Measurements from ENCODE around the gene ORC3. TPM values are rescaled to one million over a fixed set of nuclear protein-coding genes. Genes with fewer than 3 reads are reported as not detected.

ORC3 gene
- total RNA-seq (17.9 and 20.1 TPM in 2 replicates), polyA plus RNA-seq (8.0 and 9.2 TPM in 2 replicates), polyA minus RNA-seq (9.1 and 10.8 TPM in 2 replicates), Bru-seq, nascent RNA (percentile 66 among the genes with signal in this experiment), BruChase-seq, experiment 1, labeled RNA remaining after a 6-hour chase (percentile 54 among the genes with signal in this experiment), BruChase-seq, experiment 2, labeled RNA remaining after a 2-hour chase (percentile 61 among the genes with signal in this experiment)
- polyA plus RNA-seq (2011; cell fraction: cytosol; rRNA removed), result 16.0 and 17.5 TPM in 2 replicates
- 24.3 and 34.5 TPM in 2 replicates for polyA plus RNA-seq (2011; cell fraction: nucleus; rRNA removed)
- 13.5 and 20.2 TPM in 2 replicates for polyA plus RNA-seq (2012)
- polyA minus RNA-seq (2011; cell fraction: cytosol; rRNA and poly(A)+ RNA removed), result 11.3 TPM
- polyA minus RNA-seq (2011; cell fraction: nucleus; rRNA and poly(A)+ RNA removed), result 17.0 and 33.2 TPM in 2 replicates
- long read RNA-seq, transcript ORC3-201 (20 exons, 2,501 nt), result minor isoform, 20 of 185 reads
- long read RNA-seq, transcript ORC3-202 (20 exons, 2,512 nt), result major isoform, 31 of 185 reads
- long read RNA-seq, partial matches to known transcripts, result 96 of 185 reads
- long read RNA-seq, other reads (novel, unspliced or antisense), result 34 of 185 reads

DNA sequence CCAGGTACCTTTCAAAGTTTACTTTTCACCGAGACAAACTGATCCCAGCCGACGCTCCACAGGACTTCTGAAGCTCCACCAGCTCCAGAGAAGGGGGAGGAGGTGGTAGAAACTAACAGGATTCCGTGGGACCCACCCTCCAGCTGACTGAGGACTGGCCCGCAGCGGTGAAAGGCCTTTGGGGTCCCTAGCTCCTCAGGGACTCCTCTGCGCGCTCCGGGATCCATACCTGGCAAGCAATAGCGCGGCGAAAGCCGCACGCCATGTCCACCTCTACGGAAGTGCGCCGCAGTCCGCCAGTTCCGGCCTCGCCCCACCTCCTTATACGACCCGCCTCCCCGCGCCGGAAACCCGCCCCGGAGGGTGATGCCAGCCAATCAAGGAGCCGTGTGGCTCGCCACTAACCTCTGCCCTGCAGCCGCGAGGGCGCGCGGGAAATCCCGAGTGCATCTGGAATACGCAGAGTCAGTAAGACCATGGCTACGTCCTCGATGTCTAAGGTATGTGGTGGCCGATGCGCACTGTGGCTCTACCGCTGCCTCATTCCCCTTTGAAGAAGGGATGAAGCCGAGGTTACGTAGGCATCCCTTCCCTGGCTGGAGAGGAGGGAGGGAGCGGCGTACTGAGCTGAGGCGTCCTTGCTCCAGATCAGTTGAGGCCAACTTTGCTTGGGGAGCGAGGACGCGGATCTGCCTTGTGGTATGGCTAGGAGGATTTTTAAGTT is at the start of gene ORC3, which contains the start of gene RARS2:
TSS of gene ORC3 (plus strand) at position 443 of the 724 bp plus-strand sequence. CDS start at position 477, 34 bp downstream.
TSS of gene RARS2 (minus strand) at position 295 of the 724 bp plus-strand sequence. CDS start at position 265, 30 bp downstream.
- intact Hi-C loops (cut with micrococcal nuclease), result loop anchor here (1.0 to 10.0 kb wide), 3 partner anchors 111 to 435 kb away; partner anchors contain the start of gene ZNF292
- dilution Hi-C loops (cut with MboI; ENCODE audit: extremely low pct_ligation_motif_present, low sequenced_read_pairs), result no loop called here
- TF ChIP-seq POLR2A (IDR thresholded peaks at IDR 0.05; ENCODE audit: low read depth, low read length), result peak; percentile 78
- TF ChIP-seq EZH2 (IDR thresholded peaks at IDR 0.05; ENCODE audit: borderline replicate concordance, low read depth, low read length, severe bottlenecking), result no peak
- TF ChIP-seq, protein P1, sequence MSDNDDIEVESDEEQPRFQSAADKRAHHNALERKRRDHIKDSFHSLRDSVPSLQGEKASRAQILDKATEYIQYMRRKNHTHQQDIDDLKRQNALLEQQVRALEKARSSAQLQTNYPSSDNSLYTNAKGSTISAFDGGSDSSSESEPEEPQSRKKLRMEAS (IDR thresholded peaks at IDR 0.05; ENCODE audit: insufficient read depth, insufficient read length), result no peak
- no peak for TF ChIP-seq JUN (IDR thresholded peaks at IDR 0.05; ENCODE audit: borderline replicate concordance, insufficient read depth, insufficient read length, low read depth)
- no peak for TF ChIP-seq FOS (IDR thresholded peaks at IDR 0.05; ENCODE audit: borderline replicate concordance, insufficient read depth, low read length)
- TF ChIP-seq POLR2AphosphoS5 (IDR thresholded peaks at IDR 0.05; ENCODE audit: insufficient read depth, low read depth, low read length), result peak; percentile 80
- TF ChIP-seq MYC (IDR thresholded peaks at IDR 0.05; ENCODE audit: low read depth, low read length), result no peak
- CTCF ChIA-PET, result interaction anchor here (1.0 to 2.1 kb wide), 2 partner anchors 110 to 197 kb away, joined by 3 to 7 read pairs; no protein-coding TSS in a partner anchor
- peak within 1 kb of the TSS; percentile 82 to 96 (median 94) for H3K4me3 ChIP-seq (replicated peaks in 1 of 3; ENCODE audit: insufficient read depth in 1 of 3, low read depth in 1 of 3, low read length in 3 of 3)
- H3K4me1 ChIP-seq (ENCODE audit: control insufficient read depth, extremely low read depth, insufficient read depth, low read length), result peaks cover 16% of the 10 kb centered on the region
- no peaks in the 10 kb centered on the region for H3K27me3 ChIP-seq (ENCODE audit: control insufficient read depth in 2 of 2, insufficient read depth in 2 of 2, low read length in 2 of 2)
- no peaks in the 10 kb centered on the region for H3K9me1 ChIP-seq (replicated peaks; ENCODE audit: control insufficient read depth, extremely low read depth, insufficient read depth, low read length)
- DNase-seq (ENCODE audit: low read depth, low spot score) (peak; percentile 95), FAIRE-seq (peak; percentile 98)
- H2AFZ ChIP-seq (ENCODE audit: low read depth, low read length), result peak within 1 kb of the TSS; percentile 74
- POLR2A ChIA-PET, result interaction anchor here (0.6 to 1.2 kb wide), 3 partner anchors 14 to 153 kb away, joined by 4 read pairs; partner anchors contain the start of gene AKIRIN2
- peak within 1 kb of the TSS; percentile 53 for H3K27ac ChIP-seq (ENCODE audit: insufficient read depth, low read depth, low read length)
- H4K20me1 ChIP-seq (replicated peaks; ENCODE audit: control insufficient read depth, extremely low read depth, insufficient read depth, low read length), result no peaks in the 10 kb centered on the region
- peak within 1 kb of the TSS; percentile 88 for H3K4me2 ChIP-seq (ENCODE audit: insufficient read depth, low read length)
- H3K36me3 ChIP-seq (ENCODE audit: control insufficient read depth in 2 of 2, extremely low read depth in 1 of 2, insufficient read depth in 2 of 2, low read length in 2 of 2), result no peaks in the 10 kb centered on the region
- no peaks in the 10 kb centered on the region for H3K9me3 ChIP-seq (replicated peaks; ENCODE audit: control insufficient read depth, insufficient read depth, low read length)
- H3K79me2 ChIP-seq (ENCODE audit: control insufficient read depth, insufficient read depth, low read length), result peaks cover 63% of the 10 kb centered on the region
- BruUV-seq (replicated peaks), result no TSS peak
- peak within 1 kb of the TSS; percentile 84 for H3K9ac ChIP-seq (replicated peaks; ENCODE audit: extremely low read depth, insufficient read depth, low read length)
